Left forelimb (tissue), 1 donor: ENCODE results near the gene ALK.
"Not testable (repeated sequence)": the region's sequence is repeated elsewhere in the genome, so short reads cannot be mapped to it uniquely, and the experiment has no call there.

Source experiments
- DNase-seq: peaks from one replicate; pipeline ENCODE4 v3.0.0-alpha.2; 2018; ENCODE audit warnings: low spot score

Gene ALK

GRCh38 chr2:29755829-29756228 is 165.6 kb downstream of the ALK start:
- no peak for DNase-seq

DNA sequence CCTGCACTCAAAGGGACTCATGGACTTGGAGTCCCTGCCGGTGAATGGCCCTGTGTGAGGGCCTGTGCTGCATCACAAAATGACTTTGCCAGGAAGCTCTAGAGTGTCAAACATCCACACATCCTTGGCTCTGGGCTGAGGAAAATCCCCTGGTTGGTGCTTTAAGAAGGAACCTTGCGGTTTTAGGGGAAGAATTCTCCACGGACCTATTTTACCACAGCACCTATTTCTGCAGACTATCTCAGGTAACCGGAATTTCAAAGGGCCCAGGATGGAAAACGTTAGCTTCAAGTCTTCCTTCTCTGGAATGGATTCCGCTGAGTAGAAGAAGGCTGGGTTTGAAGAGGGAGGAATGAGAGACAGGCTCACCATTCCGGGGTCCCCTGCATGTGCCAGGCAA is 166.2 kb downstream of the ALK start:
- no peak for DNase-seq

GRCh38 chr2:29753671-29754444 is 167.5 kb downstream of the ALK start:
- DNase-seq = no peak

DNA sequence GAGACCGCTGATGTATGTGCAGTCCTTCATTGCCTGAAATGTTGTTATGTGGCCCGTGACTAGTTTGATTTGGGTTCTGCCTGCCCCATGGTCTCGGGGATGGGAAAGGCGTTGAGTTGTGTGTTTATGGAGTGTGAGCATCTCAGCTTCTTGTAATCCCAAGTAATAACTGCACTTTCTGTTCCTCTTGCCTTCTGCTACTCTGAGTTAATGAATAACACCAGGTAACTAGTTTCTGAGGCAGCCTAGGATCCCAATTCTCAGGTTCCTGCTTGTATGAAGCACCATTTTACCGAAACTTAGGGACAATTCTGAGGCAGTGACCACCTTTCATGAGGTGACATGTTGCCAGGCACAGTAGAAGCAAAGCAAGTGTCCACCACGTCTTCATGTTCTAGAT is 170.0 kb downstream of the ALK start:
- DNase-seq = no peak

- DNase-seq = not testable (repeated sequence)
Observed at GRCh38 chr2:29750463-29750862, 170.9 kb downstream of the ALK start.

DNA sequence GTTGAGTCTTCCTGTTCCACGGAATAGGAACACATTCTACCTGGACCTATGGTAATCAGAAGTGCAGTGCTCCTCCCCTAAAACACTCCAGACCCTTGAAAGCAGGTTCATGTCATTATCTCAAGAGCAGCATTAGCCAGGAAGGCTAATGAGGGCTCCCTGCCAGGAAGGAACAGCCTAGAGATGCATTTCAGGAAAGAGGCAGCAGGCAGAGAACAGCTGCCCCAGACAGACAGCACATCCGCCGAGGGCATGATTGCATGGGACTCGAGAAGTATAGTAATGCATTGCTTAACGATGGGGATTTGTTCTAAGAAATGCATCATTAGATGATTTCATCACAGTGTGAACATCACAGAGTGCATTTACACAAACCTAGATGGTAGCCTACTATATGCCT is 171.5 kb downstream of the ALK start:
- DNase-seq = no peak

GRCh38 chr2:29749041-29749440 is 172.3 kb downstream of the ALK start:
- no peak for DNase-seq

DNA sequence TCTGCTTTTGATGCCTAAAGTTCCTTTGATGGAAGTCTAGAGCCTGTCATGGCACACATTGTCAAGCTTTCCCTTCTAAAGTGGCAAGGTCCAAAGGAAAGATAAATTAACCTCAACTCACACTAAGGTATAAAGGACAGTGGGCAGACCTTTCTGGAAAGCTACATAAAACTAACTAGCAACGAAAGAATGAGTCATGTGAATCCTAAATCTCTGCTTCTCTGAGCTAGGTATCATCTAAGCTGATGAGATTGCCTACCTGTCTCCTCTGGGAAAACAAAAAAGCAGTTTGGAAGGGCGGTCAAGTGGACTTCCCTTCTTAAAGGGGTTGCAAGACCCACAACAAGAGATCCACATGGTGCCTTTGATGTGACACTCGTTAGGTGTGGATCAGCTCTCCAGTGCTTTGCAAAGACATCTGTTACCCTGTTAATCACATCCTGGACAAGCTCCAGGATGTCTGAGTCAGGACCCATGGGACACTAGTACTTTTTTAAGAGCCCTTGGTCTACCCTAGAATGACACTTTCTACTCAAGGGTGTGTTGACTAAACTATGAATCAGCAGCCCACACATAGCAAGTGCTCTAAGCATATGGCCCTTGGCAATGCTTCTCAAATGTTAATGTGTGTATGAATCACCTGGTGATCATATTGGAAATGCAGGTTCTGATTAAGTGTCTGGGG is 173.5 kb downstream of the ALK start:
- DNase-seq = no peak

DNA sequence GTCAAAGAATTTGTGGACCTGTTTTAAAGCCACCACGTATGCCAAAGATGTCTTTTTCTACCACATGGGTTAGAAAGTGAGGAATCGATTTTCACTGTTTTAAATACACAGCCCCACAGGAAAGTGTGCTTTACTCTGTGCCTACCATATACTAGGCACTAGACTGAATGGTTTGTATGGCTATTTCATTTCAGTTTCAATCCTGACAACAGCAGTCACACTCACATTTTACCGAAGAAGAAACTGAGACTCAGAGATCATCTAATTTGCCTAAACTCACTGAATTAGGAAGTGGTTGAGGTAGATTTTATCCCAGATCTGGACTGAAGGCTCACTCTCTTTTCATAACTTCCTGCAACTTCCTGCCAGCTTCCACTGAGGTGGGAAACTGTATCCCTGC is 176.4 kb downstream of the ALK start:
- DNase-seq = no peak

- DNase-seq = no peak
Observed at GRCh38 chr2:29743516-29743915, 177.9 kb downstream of the ALK start.

DNA sequence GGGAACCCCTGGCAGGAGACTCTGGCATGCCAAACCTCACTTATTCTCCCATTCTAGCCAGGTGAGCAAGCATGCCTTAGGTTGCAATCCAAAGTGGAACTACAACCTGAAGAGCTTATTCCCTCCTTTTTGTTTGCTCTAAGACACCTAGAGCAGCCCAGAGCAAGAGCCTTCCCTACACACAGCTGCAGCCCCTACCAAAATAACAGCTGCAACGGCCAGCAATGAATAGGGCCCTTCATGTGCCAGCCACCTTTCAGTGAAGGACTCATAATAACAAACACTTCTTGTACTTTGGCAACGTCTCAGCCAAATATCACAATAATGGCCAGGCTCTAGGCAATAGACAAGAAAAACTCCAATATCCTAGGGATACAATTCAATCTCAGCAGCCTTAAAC is 178.7 kb downstream of the ALK start:
- DNase-seq = no peak

- DNase-seq = no peak
Observed at GRCh38 chr2:29741132-29741531, 180.3 kb downstream of the ALK start.

- DNase-seq = no peak
Observed at GRCh38 chr2:29733965-29734364, 187.4 kb downstream of the ALK start.

- DNase-seq = no peak
Observed at GRCh38 chr2:29733213-29733612, 188.2 kb downstream of the ALK start.

GRCh38 chr2:29731948-29732347 is 189.4 kb downstream of the ALK start:
- no peak for DNase-seq

DNA sequence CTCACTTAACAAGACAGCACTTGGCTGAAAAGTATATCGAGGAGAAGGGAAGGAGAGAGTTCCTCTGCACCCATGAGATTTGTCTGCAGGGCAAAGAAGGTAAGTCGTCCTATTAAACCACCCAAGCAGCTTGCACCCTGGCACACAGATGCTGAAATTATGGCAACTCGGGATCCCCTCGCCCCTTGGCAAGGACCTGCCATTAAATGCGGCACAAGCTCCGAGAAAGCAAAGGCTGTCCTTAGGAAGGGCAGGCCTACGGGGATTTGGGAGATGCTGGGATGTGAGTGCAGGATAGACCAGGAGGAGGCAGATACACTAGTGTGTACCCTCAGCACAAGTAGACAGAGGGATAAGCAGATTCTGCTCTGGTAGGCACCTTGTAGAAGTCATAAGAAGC is 191.5 kb downstream of the ALK start:
- no peak for DNase-seq

DNA sequence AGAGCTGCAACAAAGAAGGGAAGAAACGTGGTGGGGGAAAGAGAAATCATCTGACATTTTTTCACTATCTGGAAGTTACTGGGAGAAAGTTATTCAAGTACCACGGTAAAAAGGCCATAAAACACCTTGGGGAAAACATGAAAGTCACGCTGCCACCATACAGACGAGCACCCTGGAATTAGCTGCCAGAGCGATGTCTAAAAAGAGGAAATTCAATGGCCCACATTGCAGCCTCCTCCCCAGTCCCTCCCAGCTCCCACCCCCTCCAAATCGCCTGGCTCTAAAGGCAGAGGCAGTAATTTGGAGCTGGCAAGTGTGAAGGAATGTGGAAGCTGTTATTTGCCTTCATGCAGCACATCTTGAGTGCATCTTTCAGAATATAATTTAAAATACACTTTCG is 192.0 kb downstream of the ALK start:
- DNase-seq = no peak

GRCh38 chr2:29726976-29727375 is 194.4 kb downstream of the ALK start:
- DNase-seq = no peak

DNA sequence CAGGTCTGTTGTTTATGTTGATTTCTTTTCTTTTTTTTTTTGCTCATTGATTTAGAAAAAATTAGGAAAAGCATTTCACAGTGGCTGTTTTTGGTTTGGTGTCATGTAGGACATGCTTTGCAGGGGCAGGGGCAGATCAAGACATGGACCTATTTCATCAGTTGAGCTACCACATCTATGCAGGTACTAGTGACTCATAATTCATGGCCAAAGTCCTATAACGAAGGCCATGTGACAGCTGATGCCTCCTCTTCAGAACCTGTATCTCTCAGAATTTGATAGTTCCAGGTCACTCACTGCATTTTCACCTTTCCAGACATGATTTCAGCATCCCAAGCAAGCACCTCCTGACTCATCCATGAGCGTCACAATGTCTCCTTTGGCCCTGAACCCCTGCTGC is 195.8 kb downstream of the ALK start:
- no peak for DNase-seq

- DNase-seq = no peak
Observed at GRCh38 chr2:29724282-29724681, 197.1 kb downstream of the ALK start.

GRCh38 chr2:29723255-29724001 is 198.0 kb downstream of the ALK start:
- no peak for DNase-seq

DNA sequence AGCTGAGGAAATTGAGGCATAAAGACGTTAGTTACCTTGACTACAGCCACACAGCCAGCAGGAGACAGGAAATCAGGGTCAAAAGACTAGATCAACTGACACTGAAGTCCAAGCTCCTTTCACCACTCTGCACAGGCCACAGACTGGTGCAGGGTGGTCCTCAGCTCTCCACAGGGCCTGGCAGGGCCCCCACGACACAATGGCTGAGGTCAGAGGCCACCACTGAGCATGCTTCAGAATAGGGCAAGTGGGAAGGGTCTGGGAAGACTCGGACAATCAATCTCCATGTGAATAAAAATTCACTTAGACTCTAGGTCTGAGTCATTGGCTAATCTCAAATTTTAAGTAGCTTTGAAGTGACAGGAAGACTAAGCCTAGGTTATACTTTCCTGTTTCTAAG is 201.7 kb downstream of the ALK start:
- no peak for DNase-seq

DNA sequence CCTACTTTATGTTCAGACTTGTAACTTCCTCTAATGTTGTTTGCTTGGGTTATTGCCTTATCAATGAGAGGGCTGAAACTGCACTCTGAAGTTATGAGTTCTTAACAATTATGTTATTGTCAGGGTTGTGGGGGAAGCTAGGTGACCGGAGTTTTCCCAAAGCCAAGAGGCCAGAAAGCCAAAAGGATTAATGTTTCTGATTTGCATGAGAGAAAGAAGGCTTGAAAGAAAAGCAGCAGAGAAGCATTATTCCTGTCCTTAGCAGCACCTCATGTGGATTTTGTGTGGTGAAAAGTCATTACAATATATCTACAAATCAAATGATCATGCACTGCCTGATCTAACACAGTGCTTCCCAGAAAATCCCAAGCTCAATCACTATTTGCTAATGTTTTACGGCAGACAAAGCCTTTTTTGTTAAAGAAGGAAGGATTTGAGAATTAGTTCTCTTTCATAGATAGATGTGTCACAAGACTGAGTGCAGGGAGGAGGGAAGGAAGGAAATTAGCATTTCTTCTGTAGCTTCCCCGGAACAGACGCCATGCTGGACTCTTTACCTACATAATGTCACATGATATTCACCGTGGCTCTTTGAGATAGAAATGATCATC is 203.2 kb downstream of the ALK start:
- DNase-seq = no peak
